HG03280 (cell line): Measurements from ENCODE around the gene TUBB4B.

Source experiments
- ATAC-seq: cut with Tn5 transposase; IDR thresholded peaks from one replicate; pipeline ENCODE4 v1.9.1; 2021; ENCODE audit warnings: mild to moderate bottlenecking, moderate library complexity; ENCODE audit not compliant: unreplicated experiment

TUBB4B gene

GRCh38 chr9:137281345-137282116 is 40.4 kb downstream of the TUBB4B start:
- no peak for ATAC-seq

GRCh38 chr9:137286975-137287383 is 45.9 kb downstream of the TUBB4B start:
- ATAC-seq = no peak

- no peak for ATAC-seq
These were observed 52.0 kb downstream of the TUBB4B start for GRCh38 chr9:137293094-137293481.
